Neural cell (in vitro differentiated cells): ENCODE data around the gene PDE7B.

ENCODE experiments used
- CTCF ChIP-seq: fragments of 450-650 bp; IDR thresholded peaks from 2 replicates; pipeline ENCODE4 v1.5.1; 2014; ENCODE audit warnings: antibody characterized with exemption, mild to moderate bottlenecking, moderate library complexity; ENCODE audit not compliant: poor library complexity, severe bottlenecking
- EP300 ChIP-seq: fragments of 450-650 bp; conservative IDR thresholded peaks from 2 replicates; pipeline ENCODE4 v1.6.1; 2014; ENCODE audit warnings: antibody characterized with exemption, mild to moderate bottlenecking, moderate library complexity; ENCODE audit not compliant: poor library complexity, severe bottlenecking
- EZH2 ChIP-seq: fragments of 200-600, 300-800 bp; shearing (Covaris generic), sonication (generic); IDR thresholded peaks from 2 replicates; pipeline ENCODE4 v1.6.1; 2014; ENCODE audit warnings: antibody characterized with exemption, low read length, borderline replicate concordance, mild to moderate bottlenecking; ENCODE audit not compliant: insufficient read depth, poor library complexity, severe bottlenecking
- SMC3 ChIP-seq: fragments of 450-650 bp; conservative IDR thresholded peaks from 2 replicates; pipeline ENCODE4 v1.6.1; 2014; ENCODE audit warnings: antibody characterized with exemption, mild to moderate bottlenecking, moderate library complexity; ENCODE audit not compliant: poor library complexity
- TAF1 ChIP-seq: IDR thresholded peaks from 2 replicates; pipeline ENCODE4 v1.6.1; 2012; ENCODE audit warnings: low read depth

- TF ChIP-seq TAF1 (no peak), EZH2 (no peak), SMC3 (no peak), CTCF (no peak), EP300 (no peak)
These were observed 235.2 kb downstream of the PDE7B start for GRCh38 chr6:136086686-136087085.
